WTC11 (cell line): ENCODE data around the gene OBP2B.

Experiments
- ATF3 ChIP-seq: sonication (generic); formaldehyde crosslinking; conservative IDR thresholded peaks from 2 replicates; pipeline ENCODE4 v1.8.1; 2022; ENCODE audit warnings: mild to moderate bottlenecking, missing genetic modification reagents
- NFE2L1 ChIP-seq: sonication (generic); formaldehyde crosslinking; IDR thresholded peaks from 2 replicates; pipeline ENCODE4 v1.8.1; 2023; ENCODE audit warnings: missing genetic modification reagents
- ZNF671 ChIP-seq: fragments of 250-450 bp; sonication (Bioruptor Pico); IDR thresholded peaks from 2 replicates; pipeline ENCODE4 v1.8.0; 2021; ENCODE audit warnings: mild to moderate bottlenecking
- TF ChIP-seq, protein P1 (sequence below): fragments of 200-600 bp; IDR thresholded peaks from 2 replicates; pipeline ENCODE4 v1.8.0; 2022; ENCODE audit warnings: antibody characterized with exemption
- TF ChIP-seq, protein P2 (sequence below): sonication (generic); formaldehyde crosslinking; IDR thresholded peaks from 2 replicates; pipeline ENCODE4 v1.8.0; 2022; ENCODE audit warnings: mild to moderate bottlenecking, missing genetic modification reagents
- TF ChIP-seq, protein P3 (sequence below): sonication (generic); formaldehyde crosslinking; IDR thresholded peaks from 2 replicates; pipeline ENCODE4 v1.8.0; 2023; ENCODE audit warnings: missing genetic modification reagents

DNA sequence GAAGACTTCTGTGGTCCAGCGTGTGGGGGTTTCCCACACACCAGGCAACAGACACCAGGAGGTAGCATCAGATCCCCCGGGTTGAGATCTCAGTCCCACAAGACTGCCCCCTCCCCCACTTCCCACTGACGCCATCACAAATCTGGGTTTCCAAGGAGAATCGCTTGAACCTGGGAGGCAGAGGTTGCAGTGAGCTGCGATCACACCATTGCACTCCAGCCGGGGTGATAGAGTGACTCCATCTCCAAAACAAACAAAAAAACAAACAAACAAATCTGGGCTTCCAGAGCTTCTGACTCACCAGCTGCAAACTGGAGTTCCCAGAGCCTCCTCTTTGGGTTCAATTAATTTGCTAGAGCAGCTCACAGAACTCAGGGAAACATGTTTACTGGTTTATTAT, 40.6 kb downstream of the OBP2B start:
- TF ChIP-seq ATF3 (CRISPR knock-in tag), result no peak
- no peak for TF ChIP-seq NFE2L1 (CRISPR knock-in tag)
- TF ChIP-seq, protein P1, sequence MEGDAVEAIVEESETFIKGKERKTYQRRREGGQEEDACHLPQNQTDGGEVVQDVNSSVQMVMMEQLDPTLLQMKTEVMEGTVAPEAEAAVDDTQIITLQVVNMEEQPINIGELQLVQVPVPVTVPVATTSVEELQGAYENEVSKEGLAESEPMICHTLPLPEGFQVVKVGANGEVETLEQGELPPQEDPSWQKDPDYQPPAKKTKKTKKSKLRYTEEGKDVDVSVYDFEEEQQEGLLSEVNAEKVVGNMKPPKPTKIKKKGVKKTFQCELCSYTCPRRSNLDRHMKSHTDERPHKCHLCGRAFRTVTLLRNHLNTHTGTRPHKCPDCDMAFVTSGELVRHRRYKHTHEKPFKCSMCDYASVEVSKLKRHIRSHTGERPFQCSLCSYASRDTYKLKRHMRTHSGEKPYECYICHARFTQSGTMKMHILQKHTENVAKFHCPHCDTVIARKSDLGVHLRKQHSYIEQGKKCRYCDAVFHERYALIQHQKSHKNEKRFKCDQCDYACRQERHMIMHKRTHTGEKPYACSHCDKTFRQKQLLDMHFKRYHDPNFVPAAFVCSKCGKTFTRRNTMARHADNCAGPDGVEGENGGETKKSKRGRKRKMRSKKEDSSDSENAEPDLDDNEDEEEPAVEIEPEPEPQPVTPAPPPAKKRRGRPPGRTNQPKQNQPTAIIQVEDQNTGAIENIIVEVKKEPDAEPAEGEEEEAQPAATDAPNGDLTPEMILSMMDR, result no peak
- TF ChIP-seq, protein P2, sequence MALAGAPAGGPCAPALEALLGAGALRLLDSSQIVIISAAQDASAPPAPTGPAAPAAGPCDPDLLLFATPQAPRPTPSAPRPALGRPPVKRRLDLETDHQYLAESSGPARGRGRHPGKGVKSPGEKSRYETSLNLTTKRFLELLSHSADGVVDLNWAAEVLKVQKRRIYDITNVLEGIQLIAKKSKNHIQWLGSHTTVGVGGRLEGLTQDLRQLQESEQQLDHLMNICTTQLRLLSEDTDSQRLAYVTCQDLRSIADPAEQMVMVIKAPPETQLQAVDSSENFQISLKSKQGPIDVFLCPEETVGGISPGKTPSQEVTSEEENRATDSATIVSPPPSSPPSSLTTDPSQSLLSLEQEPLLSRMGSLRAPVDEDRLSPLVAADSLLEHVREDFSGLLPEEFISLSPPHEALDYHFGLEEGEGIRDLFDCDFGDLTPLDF (CRISPR knock-in tag), result no peak
- TF ChIP-seq, protein P3, sequence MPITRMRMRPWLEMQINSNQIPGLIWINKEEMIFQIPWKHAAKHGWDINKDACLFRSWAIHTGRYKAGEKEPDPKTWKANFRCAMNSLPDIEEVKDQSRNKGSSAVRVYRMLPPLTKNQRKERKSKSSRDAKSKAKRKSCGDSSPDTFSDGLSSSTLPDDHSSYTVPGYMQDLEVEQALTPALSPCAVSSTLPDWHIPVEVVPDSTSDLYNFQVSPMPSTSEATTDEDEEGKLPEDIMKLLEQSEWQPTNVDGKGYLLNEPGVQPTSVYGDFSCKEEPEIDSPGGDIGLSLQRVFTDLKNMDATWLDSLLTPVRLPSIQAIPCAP, result no peak
- no peak for TF ChIP-seq ZNF671 (CRISPR knock-in tag)
